HT1080 (cell line): ENCODE measurements around the gene MMS22L. TPM values are rescaled to one million over a fixed set of nuclear protein-coding genes. Genes with fewer than 3 reads are reported as not detected.

Experiments
- DNase-seq: peaks from one replicate; pipeline ENCODE4 v3.0.0-alpha.2; 2015; ENCODE audit warnings: low read depth
- total RNA-seq: library from RNA; depleted of rRNA; stranded (reverse); fragments of >200 nt; shearing (Covaris generic); gene quantifications from 2 replicates; pipeline ENCODE4 v1.2.3, GENCODE V29; 2014

MMS22L gene
- total RNA-seq, 1 experiment from 2014 or later = 25.0 TPM

DNA sequence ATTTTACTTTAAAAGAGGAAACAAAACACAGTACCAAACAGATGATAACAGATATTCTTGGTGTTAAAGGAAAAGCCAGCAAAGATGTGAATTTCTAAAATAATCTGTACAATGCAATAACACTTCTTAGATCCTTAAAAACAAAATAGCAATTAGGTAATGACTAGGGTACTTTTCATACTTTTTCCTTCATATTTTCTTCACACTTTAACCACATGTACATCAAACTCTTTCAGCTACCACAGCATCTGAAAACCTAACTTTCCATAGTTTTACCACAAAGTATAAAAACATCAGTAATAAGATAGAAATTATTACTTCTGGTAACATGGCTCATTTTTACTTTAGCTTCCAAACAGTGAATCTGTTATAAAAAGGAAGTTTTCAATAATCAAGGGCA is 141.3 kb downstream of the MMS22L start:
- DNase-seq = no peak

DNA sequence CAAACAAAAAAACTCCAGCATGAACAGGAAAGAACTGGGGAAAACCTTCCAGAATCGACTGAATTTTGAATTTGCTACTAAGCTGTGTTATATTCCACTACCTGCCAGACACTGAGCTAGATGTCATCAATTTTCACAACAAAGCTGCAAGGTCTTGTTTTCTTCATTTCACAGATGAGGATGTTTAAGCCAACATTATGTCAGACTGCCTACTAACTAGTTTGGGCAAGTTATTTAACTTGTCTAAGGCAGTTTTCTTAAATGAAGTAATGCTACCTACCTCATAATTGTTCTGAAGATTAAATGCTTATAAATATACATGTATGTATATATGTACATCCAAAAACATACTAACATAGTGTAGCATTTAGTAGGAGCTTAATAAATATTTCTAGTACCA is 144.4 kb downstream of the MMS22L start:
- DNase-seq = no peak

DNA sequence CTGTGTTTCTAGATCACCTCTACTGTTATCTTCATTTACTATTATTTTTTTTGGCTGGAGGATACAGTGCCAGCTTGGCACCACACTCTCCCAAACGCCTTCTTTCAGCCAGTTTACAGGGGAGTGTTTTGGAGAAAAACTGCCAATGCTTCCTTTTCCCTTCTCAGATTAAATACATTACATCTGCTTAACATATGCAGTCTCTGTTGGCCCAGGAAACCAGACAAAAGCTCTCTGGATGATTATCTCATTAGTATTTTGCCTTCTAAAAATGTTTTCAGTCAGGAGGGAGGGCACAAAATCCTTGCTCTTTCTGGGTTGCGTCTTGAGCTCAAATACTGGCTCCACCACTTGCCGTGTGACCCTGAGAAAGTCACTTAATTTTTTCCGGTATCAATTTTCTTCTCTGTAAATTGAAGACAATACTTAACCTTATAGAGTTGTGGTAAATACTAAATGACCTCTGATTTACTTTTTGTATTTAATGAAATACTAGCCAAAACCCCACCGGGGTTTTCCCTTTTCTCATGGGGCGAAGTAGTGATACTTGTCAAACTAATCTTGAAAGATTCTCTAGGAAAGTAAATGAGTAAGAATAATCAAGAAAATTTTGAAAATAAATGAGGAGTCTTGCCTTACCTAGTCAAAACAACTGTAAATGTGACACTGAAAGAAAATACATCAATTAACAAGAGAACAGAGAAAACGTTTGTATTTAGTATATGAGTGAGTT is 146.2 kb downstream of the MMS22L start:
- DNase-seq = no peak

DNA sequence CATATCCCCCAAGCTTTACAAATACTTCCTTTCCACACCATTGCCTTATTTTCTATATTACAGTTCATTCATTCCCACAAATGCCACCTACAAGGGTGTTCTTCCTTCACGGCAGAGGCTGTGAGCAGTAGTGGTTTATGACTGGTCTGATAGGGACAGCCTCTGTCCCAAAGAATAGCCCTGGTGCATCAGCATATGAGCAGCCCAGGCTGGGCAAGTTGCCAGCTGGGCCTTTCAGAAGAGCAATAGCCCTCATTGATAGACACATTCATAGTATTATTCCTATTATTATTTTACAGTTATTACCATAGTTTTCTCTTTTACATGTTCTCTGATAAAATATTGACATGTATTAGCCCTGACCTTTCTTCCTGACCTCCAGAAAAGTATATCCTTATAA is 149.9 kb downstream of the MMS22L start:
- DNase-seq = no peak

DNA sequence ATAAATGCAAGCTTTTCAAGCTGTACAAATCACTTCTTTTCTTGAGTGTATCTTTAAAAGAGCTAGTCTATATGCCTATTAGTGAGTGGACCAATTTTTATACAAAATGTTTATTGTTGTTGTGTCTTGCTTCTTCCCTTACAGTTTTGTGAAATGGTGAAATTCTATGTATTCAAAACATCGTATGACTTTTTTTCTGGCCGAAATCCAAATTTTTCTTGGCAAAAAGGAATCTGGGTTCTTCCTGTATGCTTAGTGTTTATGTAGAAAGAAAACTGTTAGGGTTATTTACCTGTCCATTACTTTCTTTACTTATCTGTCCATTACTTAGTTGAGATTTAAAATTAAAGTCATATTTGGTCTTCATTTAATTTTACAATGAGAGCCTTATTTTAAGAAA is 153.9 kb downstream of the MMS22L start:
- no peak for DNase-seq

DNA sequence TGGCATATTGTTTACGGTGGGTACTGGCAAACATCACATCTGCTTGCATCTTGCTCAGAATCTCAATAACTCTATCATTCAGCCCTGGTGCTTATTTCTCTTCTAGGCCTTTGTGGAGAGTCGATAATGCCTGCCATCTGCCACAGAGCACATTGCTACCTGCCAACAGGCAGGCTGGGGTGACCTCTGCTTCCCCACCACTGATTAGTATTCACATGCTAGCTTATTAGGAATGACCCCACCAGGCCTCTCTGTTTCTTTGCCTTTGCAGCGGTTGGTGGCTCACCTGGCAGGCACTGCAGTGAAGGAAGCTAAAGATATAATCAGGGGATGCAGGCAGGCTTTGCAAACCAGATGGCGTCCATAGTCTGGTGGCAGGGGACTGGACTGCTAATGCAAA is 154.5 kb downstream of the MMS22L start:
- no peak for DNase-seq

DNA sequence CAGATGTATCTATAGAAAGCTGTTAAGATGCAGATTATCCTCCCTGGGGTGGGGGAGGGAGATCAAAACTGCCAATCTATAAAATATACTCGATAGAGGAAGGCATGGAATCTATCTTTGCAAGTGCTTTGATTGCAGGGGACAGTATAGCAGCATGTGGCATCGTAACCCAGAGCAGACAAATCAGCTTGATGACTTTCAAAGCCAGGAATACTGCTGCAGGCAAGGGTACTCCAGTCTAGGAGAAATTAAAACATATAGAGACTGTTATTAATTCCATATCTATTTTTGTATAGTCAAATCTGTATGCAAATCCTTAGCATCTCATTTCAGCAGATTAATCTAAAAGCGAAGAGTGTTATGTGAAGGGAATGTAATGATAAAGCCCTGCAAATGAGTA is 159.4 kb downstream of the MMS22L start:
- no peak for DNase-seq

DNA sequence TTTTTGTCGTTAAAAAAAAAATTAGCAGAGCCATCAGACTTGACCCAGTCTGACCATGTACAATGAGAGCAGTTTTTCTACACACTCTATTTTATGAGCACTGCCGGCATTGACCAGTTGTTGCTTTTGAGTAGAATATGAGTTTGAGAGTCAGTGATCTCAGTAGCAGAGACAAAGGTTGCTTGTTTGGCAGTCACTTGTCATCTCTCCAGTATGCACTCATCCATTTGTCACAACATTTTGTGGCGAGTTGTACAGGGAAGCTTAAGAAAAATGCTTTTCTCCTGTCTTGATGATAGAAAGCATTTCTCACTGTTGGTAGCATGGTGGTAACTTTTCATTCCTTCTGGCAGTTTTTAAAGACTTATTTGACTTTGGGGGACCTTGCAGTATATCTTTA is 159.9 kb downstream of the MMS22L start:
- DNase-seq = no peak

DNA sequence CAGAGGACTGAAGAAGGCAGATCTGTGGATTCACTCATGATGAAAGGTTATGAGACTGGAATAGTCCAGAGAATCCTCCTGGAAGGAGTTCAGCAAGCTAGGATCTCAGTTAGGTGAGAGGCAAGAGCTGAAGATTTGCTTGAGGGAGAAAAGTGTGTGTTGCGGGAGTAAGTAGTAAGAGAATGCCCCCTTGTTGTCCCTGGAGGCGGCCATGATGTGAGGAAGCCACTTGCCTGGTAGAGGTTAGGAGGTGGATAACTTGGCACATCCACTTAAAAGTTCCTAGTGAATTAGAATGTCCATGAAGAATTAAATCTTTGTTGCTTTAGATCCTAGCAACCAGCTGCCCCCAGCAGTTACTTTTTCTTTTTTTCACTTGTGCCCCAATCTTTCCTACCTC is 162.5 kb downstream of the MMS22L start:
- no peak for DNase-seq

DNA sequence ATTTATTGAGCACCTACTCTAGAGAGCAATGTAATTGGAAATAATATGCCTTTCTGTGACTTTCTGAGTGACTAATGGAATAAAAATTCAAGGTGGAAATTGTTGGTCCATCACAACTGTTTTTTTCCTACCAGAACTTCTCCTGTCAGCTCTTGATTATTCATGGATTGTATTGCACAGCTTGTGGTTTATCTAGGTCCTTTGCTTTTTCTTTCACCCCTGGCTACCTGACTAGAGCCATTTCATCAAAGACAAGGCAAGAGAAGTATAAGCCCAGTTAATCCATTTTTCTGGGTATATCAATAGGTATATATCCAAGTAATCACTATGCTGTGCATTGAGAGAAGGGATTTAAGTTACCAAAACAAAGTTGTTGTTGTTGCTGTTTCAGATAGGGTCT is 168.4 kb downstream of the MMS22L start:
- no peak for DNase-seq

DNA sequence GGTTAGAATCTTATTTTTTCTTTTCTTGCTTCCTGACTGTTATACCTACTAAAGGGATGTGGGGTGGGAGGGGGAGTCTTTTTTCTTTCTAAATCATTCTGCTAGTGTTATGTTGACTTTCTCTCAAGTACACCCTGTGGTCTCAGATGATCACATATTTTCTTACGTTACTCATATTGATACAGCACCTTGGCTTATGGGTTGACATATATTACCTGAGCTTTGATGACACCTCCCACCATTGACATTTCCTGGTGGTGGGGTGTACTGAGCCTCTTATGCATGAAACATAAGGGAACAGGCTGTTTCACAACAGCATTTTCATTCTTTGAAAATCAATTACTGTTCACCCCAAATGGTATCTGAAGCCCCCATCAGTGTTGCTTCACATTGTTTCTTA is 169.8 kb downstream of the MMS22L start:
- DNase-seq = no peak

DNA sequence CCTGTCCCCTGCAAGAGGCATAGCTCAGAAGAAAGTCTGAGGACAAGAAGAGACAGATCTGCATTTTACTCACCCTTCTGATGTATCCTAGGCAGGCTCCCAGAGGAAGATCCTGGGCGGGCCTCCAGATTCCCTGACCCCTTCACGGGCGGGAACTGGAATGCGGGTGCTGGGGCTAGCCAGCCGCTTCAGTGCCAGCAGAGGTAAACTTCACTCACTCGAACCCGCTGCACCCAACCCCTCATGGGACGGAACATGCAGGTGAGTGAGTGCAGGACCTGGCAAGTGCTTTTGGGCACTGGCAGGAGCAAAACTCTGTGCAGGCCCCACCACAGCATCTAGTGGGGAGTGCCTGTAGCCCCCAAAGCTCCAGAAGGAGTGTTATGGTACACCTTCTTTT is 171.8 kb downstream of the MMS22L start:
- no peak for DNase-seq

DNA sequence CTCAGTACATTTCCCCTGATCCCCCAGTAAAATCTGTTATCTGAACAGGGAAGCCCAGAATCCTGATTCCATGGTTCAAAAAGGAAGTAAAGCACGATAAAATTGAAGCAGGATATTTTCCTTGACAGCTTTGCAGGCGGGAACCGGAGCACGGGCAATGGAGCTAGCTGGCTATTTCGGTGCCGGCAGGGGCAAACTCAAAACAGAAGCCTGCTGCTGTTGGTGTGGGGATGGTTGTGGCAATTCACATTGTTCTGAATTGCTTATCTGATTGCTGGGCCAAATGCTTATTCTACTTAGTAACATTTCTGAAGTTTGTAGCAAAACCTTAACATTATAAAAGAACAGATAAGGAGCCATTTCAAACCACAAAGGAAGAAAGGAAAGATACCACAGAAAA is 172.4 kb downstream of the MMS22L start:
- no peak for DNase-seq

DNA sequence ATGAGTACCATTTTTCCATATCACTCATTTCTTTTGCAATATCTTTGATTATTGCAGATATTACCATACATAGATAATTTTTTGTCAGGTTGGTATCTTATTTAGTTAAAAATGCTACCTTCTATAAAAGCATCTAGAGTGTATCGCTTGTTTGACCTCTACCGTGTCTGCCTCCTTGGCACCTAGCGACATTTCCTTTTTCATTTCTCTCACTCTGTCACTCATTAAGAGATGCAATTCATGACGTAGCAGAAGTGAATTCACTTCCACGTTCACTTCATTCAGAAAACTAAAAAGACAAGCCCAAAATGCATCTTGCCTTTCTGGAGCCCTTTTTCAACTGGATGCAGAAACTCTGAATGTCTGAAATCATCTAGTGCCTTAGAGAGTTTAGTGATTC is 172.9 kb downstream of the MMS22L start:
- DNase-seq = no peak

DNA sequence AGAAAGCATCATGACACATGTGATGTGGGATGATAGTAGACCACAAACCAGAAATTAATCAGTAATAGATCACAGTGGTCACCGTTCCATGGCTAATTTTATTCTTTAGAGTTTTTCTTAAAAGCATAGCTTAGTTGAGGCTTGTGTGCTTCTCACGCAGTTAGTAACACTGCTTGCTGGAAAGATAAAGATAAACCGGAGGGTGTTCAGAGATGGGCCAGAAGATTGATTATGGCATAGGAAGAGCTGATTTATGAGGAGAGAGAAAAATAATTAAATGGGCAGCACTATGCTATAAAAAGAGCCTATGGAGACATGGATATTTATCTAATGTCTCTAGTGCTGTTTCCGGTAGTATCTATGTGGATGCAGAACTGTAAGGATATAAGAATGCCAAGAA is 173.6 kb downstream of the MMS22L start:
- DNase-seq = no peak

DNA sequence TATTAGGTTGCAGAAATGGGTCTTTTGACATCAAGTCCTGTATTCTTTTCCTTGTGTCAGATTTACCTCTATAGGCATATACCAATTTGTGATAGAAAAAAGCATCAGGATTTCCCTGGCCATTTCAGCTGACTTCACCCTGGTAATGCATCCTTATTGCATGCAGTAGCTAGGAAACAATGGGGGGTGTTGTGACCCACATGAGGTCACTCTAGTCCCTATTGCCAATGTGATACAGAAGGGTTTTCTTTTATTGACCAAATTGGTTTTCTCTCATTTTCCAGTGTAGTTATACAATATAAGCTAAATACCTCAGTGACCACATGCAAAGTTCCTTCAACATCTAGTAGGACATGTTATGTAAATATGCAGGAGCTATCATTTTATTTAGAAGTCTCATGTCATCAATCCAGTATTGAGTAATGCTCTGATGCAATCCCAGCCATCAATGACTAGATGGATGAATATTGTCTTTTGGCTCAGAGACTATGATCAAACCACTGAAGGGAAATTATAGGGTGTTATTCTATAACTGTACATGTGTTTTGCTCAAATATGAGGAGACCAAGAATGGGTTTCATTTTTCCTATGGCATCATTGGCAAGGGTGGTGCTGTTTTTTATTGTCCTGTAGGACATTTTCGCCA is 180.7 kb downstream of the MMS22L start:
- no peak for DNase-seq

DNA sequence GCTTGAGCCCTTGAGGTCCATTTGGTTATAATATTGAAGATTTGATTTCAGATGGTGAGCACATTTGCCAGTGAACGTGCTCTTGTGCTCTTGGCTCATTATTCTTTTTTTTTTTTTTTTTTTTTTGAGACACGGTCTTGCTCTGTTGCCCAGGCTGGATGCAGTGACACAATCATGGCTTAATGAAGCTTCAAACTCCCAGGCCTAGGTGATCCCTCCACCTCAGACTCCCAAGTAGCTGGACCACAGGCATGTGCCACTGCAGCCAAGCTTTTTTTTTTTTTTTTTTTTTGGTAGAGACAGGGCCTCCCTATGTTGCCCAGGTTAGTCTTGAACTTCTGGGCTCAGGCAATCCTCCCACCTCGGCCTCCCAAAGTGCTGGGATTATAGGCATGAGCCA is 182.3 kb downstream of the MMS22L start:
- no peak for DNase-seq

DNA sequence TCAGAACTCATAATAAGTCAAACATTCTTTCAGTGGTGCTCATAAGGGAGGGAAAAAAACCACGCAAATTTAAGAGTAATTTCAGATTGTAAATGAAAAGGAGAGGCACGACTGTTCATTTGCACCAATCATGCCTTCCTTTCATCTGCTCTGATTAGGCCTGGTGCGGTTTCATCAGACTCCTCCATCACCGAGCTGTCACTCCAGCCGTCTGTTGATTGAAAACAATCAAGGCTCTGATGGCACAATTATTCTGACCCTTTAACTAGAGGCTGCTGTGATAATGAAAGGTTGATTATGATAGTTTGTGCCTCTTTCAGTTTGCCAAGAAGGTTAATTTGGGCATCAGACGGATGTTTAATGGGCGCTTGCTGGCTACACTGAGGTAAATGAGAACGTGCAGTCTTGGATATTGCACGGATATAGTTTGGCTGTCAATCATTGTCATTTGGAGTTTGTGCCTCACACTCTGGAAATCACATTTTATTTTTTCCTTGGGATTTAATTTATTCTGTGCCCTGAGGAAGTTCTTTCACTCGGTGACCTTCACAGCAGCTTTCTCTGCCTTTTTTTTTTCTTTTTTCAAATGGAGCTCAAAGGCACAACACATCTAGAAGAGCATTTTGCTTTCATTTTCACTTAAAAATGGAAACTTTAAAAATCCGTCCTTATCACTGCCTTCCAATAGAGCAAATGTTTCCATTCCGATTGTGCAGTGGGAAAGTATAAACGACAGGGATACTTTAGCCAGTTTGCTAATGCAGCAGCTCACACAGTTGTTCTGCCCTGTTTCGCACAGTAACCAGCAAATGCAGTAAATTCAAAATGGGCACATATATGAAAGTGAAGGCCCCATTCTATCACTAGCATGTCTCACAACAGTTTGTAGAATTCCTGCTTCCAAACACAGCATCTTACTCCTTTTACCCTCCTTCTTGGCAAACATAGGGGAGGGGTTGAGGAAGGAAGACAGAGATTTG is 185.7 kb downstream of the MMS22L start:
- DNase-seq = no peak

DNA sequence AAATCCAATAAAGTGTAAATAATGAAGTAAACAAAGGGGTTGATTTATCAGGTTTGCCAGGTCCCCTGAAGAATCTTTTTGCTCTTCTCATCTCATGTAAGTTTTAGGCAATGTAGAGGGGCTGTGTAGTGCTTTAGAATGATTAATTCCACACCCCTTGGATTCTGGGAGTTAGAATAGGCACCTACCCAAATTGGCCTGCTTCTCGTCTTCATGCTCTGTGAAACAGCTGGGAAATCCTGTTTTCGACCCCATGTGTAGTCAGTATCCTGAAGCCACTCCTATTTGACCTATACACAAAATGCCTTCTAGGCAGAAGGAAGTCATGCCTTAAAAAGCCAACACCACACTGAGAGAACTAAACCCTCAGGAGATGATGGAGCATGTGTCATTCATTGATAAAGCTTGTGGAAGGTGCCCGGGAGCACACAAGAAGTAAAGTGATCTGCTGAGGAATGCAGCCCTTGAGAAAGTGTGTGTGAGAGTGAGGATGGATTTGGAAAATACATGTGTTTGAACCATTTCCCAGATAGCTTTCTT is 187.6 kb downstream of the MMS22L start:
- peak; percentile 17 for DNase-seq

DNA sequence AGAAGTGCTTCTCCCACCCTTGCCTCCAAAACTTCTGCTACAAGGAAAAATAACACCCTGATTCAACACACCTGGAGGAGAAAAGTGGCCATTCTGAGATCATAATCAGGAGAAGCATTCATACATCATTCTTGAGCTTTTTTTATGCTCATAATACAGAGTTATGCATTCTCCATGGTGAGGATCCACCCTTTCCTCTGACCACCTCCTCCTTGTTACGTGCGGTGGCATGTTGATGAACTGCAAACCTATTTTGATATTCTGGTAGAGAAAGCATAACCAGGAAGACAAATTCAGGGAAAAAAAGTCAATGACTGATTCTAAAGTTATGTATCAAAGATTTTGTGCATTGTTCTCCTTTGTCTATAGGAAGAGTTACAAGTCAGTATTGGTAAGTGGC is 188.6 kb downstream of the MMS22L start:
- DNase-seq = no peak

DNA sequence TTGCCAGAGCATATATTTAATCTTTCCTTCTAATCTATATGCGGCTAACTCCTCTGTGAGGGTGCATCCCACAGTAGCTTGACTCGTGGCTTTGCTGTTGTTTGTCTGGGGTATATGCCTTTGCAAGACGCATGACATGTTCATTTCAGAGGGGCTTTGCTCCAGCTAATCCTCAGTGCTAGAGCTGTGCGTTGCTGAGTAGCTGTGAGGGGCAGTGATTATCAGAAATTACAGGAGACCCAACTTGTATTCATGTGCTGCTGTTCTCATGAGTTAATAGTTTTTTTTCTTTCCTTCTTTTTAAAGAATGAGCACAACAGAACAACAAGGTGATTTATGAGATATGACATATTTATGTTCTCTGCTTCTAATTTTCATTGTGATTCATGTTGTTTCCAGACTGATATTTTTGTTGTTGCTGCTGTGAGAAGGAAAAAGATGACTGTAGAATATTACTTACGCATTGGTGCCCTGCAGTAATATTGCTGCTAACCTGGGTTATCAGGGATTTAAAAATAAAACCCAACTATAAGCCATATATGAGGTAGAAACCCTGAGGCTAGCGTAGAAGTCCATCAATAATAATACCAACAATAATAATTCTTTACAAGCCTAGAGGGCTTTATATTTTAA is 190.2 kb downstream of the MMS22L start:
- DNase-seq = no peak
